Measurements from ENCODE around the gene PYROXD2. TPM values are rescaled to one million over a fixed set of nuclear protein-coding genes. Genes with fewer than 3 reads are reported as not detected.
"Not testable (repeated sequence)": the region's sequence is repeated elsewhere in the genome, so short reads cannot be mapped to it uniquely, and the experiment has no call there.

PYROXD2 gene
- total RNA-seq, 2 donors from 2014 or later, result 5.9 to 9.4 TPM

DNA sequence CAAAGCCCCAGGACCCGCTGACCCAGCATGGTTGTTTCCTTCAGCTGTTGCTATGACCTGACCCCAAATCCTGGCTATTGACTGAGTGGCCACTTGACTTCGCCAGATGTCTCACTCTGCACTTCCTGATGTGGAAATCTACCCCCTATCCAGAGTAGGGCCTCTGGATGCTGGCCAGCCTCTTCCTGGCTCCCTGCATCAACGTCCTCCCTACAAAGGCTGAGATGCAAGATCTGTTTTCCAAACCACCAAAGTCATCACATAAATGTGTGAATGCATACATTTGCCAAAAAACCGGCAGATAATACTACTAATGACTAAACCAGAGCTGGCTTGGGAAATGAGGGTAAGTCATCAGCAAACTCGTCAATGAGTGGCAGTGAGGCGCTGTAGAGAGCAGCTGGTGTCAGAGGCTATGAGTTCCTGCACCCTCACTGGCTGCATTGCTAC is 70.4 kb downstream of the PYROXD2 start:
- no peaks in the 10 kb centered on the region for H3K9me3 ChIP-seq
- DNase-seq, result peak; percentile 61
- intact Hi-C loops (cut with DNase I), result no loop called here
- no peak overlapping the region for H3K9ac ChIP-seq (ENCODE audit: low read depth in 2 of 2, low read length in 2 of 2)
- H3K4me1 ChIP-seq, result peaks cover 5% of the 10 kb centered on the region
- no peaks in the 10 kb centered on the region for H3K36me3 ChIP-seq
- TF ChIP-seq, protein P1, sequence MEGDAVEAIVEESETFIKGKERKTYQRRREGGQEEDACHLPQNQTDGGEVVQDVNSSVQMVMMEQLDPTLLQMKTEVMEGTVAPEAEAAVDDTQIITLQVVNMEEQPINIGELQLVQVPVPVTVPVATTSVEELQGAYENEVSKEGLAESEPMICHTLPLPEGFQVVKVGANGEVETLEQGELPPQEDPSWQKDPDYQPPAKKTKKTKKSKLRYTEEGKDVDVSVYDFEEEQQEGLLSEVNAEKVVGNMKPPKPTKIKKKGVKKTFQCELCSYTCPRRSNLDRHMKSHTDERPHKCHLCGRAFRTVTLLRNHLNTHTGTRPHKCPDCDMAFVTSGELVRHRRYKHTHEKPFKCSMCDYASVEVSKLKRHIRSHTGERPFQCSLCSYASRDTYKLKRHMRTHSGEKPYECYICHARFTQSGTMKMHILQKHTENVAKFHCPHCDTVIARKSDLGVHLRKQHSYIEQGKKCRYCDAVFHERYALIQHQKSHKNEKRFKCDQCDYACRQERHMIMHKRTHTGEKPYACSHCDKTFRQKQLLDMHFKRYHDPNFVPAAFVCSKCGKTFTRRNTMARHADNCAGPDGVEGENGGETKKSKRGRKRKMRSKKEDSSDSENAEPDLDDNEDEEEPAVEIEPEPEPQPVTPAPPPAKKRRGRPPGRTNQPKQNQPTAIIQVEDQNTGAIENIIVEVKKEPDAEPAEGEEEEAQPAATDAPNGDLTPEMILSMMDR (IDR thresholded peaks at IDR 0.05), result no peak
- H3K27me3 ChIP-seq, result no peaks in the 10 kb centered on the region
- no peak overlapping the region for H3K27ac ChIP-seq
- H3K4me3 ChIP-seq, result no peak overlapping the region

DNA sequence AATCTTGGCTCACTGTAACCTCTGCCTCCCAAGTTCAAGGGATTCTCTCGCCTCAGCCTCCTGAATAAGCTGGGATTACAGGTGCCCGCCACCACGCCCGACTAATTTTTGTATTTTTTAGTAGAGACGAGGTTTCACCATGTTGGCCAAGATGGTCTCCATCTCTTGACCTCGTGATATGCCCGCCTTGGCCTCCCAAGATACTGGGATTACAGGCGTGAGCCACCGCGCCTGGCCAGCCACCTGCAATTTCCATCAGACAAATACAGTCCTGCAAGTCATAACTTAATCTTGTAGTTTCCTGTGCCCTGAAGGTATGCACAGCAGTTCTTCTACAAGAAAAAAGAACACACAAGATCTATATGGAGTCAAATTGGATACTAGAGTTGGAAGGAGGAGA is 73.3 kb downstream of the PYROXD2 start:
- H3K27me3 ChIP-seq; H3K9me3 ChIP-seq; H3K36me3 ChIP-seq; intact Hi-C loops (cut with DNase I); H3K4me3 ChIP-seq; H3K4me1 ChIP-seq; H3K27ac ChIP-seq; DNase-seq; H3K9ac ChIP-seq (ENCODE audit: low read depth in 2 of 2, low read length in 2 of 2): not testable (repeated sequence)

DNA sequence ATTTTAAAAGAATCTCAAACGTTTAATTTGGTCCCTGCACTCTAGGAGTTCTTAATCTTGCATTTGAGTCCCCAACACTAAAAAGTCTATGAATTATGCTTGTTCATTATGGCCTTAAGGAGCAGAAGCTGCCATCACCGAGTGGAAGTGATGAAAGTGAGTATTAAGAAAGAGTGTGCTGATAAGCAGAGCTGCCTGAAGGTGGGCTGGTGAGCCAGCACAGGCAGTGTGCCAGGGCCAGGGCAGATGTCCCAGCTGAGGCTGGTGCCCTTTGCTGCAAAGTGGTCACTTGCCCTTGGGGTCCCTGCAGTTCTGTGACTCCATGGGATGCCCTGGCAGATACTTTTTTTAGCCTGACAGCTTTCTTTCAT is 74.1 kb downstream of the PYROXD2 start:
- intact Hi-C loops (cut with DNase I), result no loop called here
- no peaks in the 10 kb centered on the region for H3K36me3 ChIP-seq
- no peak overlapping the region for H3K9ac ChIP-seq (ENCODE audit: low read depth in 2 of 2, low read length in 2 of 2)
- no peak overlapping the region for H3K4me3 ChIP-seq
- DNase-seq, result no peak
- H3K9me3 ChIP-seq, result no peaks in the 10 kb centered on the region
- H3K27ac ChIP-seq, result no peak overlapping the region
- H3K4me1 ChIP-seq, result no peaks in the 10 kb centered on the region
- TF ChIP-seq, protein P1 (IDR thresholded peaks at IDR 0.05), result no peak
- no peaks in the 10 kb centered on the region for H3K27me3 ChIP-seq

DNA sequence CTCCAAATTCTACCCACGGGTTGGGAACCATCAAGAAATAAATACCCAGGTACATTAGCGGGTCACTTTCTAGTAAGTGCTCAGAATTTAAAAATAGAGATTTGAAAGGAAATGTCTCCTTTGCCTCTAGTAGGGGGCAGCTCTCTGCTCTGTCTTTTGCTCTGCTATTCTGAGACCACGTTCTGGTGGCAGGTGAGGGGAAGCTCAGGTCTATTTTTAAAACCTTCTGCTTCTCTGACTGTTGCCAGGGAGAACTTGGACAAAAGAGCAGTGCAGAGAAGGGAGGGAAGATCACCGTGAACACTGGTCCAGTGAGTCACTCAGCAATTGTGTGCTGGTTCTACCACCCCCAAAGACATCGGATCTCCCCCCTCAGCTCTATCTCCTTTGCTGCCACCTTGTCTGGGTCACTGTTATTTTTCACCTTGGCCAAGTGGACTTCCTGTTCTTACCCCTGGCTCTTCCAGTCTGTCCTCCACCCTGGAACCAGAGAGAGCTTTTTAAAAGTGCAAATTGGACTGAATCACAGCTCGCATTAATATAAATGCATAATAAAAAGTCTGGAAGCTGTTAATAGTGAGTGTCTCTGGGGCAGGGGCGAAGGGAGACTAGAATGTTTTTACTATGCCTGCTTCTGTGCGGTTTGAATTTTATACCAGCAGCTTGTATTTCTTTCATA is 74.6 kb downstream of the PYROXD2 start:
- Histone ChIP-seq H3K4me1 (no peaks in the 10 kb centered on the region), H3K27ac (no peak overlapping the region), H3K9ac (ENCODE audit: low read depth in 2 of 2, low read length in 2 of 2) (no peak overlapping the region), H3K36me3 (no peaks in the 10 kb centered on the region), H3K4me3 (no peak overlapping the region), H3K27me3 (no peaks in the 10 kb centered on the region), H3K9me3 (no peaks in the 10 kb centered on the region)
- TF ChIP-seq, protein P1 (IDR thresholded peaks at IDR 0.05), result no peak
- intact Hi-C loops (cut with DNase I), result no loop called here
- DNase-seq, result no peak

DNA sequence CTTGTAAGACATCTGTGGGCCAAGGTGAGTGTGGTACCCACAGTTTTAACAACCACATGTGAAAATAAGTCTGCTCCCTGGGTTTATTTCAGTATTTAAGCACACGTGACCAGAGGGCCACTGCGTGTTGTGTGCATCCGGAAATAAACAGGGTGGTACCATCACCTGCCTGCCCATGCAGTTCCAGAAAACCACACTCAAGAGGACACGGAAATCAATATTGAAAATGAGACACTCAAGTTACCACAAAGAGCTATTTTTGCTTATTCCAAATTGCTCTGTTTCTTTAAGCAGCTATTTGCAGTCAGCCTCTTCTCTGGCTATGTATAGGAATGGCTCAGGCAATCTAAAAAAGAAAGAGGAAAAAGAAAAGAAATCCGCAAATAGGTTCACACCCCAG is 75.2 kb downstream of the PYROXD2 start:
- intact Hi-C loops (cut with DNase I), result no loop called here
- Histone ChIP-seq H3K9me3 (no peaks in the 10 kb centered on the region), H3K4me1 (no peaks in the 10 kb centered on the region), H3K36me3 (no peaks in the 10 kb centered on the region), H3K27me3 (no peaks in the 10 kb centered on the region), H3K9ac (ENCODE audit: low read depth in 2 of 2, low read length in 2 of 2) (no peak overlapping the region), H3K4me3 (no peak overlapping the region), H3K27ac (no peak overlapping the region)
- no peak for DNase-seq
- TF ChIP-seq, protein P1 (IDR thresholded peaks at IDR 0.05), result no peak

DNA sequence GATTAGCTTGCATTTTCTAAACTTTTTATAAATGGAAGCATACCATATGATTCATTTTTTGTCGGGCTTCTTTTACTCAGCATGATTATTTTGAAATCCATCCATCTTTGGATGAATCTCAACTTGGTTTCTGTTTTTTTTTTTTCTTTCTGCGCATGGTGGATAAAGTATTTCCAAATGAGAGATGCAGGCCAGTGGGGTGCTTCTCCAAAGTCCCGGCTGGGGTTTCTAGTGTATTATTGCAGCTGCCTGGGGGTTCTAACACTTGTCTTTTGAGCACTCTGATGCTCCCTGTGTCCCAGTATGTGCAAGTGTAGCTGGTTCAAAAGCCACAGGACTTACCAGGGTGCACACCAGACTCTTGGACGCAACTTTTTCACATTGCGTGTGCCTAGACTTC is 76.1 kb downstream of the PYROXD2 start:
- H3K27ac ChIP-seq, result no peak overlapping the region
- DNase-seq, result no peak
- H3K9ac ChIP-seq (ENCODE audit: low read depth in 2 of 2, low read length in 2 of 2), result no peak overlapping the region
- no peaks in the 10 kb centered on the region for H3K36me3 ChIP-seq
- TF ChIP-seq, protein P1 (IDR thresholded peaks at IDR 0.05), result no peak
- H3K4me1 ChIP-seq, result no peaks in the 10 kb centered on the region
- H3K4me3 ChIP-seq, result no peak overlapping the region
- intact Hi-C loops (cut with DNase I), result no loop called here
- no peaks in the 10 kb centered on the region for H3K27me3 ChIP-seq
- no peaks in the 10 kb centered on the region for H3K9me3 ChIP-seq

All from colonic mucosa (tissue), 4 donors.